NCI-H82 treated with DMSO at 0.1 percent for 48 hours (cell line): ENCODE results near the gene STAB1.

ENCODE experiments used
- DNase-seq: peaks from one replicate; lab custom pipeline; 2025; ENCODE audit not compliant: unreplicated experiment; lab: John Stamatoyannopoulos, UW

The STAB1 gene

DNA sequence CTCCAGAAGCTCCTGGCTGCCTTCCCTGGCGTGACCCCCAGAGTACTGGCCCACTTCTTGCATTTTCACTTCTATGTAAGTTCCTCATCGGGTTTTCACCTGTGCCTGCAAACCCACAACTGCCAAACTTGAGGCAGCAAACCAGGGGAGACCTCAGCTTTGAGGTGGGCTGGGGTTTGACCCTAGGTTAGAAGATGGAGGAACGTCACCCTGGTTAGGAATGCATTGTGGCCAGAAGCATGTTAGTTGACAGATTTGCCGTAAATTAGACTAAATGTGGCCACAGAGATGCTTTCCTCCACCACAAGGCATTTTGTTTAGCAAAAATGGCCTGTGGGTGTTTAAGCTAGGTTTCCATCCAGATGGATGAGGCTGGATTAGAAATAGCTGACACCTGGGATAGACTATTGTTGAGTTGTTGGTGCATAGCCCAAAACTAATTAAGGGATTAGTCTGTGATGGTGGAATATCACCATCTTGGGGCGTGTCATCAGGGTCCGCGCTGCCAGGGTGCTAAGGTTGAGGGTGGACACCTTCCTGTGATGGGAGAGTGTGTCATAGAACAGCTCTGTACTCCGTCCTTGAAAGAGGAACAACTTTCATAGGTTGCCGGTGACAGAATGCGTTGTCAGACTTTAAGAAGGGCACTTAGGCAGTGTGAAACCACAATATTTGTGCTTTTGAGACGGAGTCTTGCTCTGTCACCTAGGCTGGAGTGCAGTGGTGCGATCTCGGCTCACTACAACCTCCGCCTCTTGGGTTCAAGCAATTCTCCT lies 36.2 kb upstream of the STAB1 start:
- DNase-seq, result peak; percentile 79

DNA sequence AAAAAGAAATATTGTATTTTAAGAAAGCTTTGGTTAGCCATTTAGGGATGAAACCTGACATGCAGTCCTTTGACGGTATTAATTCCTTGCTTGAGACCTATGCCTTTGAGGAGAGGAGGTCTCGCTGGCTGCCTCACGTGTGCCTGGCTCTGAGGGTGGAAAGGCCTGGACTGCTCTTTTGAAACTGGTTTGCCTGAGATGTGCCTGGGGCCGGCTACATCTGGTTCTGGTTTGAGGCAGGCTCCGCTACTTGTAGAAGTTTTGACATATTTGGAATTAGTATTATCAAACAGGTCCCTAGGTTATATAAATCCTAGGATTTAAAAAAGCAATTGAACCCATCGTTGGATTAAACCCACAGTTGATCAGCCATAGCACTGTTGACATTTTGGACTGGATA lies 33.3 kb upstream of the STAB1 start:
- no peak for DNase-seq

DNA sequence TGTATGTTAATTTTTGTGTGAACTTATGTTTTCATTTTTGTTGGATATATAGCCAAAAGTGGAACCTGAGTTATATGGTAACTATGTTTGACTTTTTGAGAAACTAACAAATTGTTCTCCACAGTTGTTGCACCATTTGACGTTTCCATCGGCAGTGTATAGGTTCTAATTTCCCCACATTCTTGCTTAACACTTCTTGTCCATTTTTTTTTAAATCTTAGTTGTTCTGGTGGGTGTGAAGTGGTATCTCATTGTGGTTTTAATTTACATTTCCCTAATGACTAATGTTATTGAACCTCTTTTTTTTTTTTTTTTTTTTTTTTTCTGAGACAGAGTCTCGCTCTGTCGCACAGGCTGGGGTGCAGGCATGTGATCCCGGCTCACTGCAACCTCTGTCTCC lies 31.7 kb upstream of the STAB1 start:
- no peak for DNase-seq

DNA sequence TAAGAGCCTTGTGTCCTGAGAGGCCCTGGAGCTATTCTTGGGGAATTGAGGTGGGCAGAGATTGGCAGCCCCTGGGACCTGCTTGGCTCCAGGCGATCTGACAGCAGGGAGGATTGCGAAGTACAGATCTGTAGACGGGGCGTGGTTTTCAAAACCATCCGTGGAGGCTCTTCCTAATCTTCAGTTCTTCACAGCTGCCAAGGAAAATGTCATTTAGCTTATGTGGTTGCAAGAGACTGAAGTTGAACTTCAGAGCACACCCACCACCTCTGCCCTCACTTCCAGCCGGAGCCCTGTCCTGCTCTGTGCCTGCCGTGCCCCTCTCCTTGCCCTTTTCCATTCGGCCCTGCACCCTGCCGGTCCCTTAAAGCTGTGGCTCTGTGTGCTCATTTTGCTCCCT lies 26.8 kb upstream of the STAB1 start:
- peak; percentile 87 for DNase-seq

DNA sequence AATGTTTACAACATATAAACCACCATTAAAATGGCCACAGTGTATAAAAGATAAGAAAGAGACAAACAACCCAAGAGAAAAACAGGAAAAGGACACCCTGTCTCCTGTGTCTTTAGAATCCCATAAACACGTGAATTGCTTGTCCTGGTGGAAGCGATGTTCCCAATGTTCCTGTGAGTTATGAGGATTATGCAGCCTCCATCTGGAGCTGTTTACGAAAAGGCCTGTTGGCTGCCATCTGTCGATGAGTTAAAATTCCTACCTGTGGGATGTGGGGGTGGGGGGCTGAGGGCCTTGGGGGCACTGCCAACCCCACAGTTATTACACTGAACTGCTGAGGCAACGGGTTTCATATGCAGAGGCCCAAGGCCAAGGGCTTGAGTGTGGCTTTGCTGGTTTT lies 26.1 kb upstream of the STAB1 start:
- DNase-seq, result peak; percentile 90

DNA sequence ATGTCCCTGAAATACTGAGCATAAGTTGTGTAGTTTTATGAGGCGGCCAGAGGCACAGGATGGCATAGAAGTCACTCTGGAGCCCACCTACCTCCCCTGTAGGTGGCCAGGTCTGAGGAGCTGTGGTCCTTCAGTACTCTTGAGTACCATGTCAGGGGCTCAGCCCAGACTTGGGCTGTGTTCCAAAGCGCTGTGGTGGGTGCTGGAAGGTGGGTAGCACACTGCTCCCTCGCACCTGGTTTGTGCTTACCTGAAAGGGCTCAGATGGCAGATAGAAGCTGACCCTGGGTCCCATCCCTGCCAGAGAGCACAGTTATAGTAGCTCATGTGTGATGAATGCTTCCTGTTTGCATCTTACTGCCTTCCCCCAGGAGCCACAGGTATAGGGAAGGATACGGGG lies 24.2 kb upstream of the STAB1 start:
- DNase-seq, result no peak

DNA sequence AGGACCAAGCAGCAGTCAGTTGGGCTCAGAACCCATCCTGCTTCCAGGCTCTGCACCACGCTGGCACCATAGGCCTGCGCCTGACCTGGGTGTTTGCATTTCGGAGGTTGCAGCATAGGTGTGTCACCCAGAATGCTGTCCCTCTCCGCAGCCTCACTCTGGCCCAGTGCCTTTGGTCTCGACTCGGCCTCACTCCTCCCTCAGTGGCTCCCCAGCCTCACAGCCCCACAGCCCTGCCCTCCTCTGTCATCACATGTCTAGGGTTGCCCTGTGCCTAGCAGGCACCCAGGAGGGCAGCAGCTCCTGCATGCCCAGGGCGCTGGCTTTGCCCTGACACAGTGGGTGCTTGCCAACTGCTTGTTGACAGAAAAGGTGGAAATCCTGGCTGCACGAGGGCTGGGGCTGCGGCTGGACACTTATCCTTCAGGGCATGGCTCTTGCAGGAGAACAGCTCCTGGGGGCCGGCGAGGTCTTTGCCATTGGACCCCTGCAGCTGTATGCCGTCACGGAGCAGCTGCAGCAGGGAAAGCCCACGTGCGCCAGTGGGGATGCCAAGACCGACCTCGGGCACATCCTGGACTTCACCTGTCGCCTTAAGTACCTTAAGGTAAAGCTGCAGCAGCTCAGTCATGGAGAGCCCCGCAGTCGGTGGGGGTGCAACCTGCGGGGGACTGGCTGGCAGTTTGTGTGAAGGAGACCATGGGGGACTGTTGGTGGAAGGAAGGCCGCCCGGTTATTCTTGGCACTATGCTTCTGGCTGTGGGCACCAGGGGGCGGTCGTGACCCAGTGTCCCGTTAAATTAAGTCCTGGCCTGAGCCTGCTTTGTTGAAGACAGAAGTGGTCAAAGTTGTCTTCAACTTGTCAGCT lies 23.5 kb upstream of the STAB1 start:
- no peak for DNase-seq

DNA sequence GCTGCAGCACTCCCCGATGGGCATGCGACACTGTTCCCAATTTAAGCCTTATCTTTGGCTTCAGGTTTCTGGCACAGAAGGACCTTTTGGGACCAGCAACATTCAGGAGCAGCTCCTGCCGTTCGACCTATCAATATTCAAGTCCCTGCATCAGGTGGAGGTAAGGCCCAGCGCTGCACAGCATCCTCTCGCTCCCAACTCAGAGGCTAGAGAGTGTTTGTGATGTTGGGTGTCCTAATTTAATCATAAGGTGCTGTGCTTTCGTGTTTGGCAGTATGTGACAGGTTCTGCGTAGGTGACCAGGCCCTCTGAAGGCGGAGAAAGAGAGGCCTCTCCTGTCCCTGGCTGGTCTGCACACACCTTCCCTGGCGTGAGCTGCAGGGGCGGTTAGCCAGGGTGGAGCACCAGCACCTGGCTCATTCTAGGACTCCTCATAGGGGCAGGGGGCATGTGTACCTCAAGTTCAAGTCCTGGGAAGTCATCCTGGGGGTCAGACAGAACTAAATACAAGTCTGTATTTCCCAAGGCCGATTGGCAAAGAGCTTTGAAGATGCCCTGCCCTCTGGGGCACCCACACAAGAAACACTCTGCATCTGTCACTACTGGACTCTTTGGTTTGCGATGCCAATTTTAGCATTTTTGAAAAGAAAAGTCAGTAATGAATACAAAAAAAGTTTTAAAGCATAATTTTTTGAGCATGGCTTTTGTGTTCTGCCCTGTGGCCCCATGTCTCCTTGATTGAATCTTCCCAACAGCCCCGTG lies 22.7 kb upstream of the STAB1 start:
- no peak for DNase-seq

DNA sequence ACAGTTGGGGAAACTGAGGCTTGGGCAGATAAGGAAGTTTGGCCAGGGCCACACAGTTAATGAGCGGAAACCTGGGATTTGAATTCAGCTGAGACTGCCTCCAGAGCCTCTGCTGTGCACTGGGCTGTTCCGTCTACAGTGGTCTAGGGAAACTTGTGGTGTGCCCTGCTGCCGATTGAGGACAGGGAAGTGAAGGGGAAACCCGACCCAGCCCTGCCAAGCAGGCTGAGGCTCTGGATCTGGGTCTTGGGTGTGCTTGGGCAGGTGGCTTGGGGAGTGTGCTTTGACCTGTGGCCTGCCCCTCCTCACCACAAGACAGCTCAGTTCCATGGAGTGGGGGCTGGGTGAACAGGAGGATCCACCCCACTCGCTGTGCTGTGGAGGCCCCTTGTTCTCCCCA lies 22.1 kb upstream of the STAB1 start:
- DNase-seq, result no peak

DNA sequence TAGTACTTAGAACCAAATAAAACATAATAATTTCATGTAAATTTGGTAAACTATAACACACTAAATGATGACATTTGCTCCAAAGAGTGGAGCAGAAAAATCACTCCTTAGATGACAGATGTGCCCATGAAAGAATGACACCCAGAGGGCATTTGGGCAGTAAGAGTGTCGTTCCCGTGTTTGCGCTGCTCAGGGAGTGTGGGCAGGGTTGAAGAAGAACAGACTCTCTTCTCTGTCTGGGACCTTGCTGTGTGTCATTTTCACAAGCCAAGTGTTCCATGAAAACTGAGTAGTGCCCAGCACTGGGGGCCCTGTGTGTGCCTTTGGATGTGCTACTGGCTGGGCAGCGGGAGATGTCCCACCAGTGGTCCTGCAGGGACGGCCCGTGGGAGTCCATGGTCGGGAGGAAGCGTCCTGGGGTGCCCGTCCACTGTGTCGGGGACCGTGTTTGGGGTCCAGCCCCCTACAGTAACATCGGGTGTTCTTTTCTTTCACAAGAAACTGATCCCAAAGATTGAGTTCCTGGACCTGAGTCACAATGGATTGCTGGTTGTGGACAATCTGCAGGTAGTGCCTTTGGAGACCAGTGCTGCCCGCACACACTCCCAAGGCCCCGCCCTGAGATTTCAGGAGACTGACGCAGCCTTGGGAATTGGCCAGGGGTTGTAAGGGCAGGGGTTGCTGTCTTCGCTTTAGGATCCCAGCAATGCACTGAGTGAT lies 17.9 kb upstream of the STAB1 start:
- no peak for DNase-seq

DNA sequence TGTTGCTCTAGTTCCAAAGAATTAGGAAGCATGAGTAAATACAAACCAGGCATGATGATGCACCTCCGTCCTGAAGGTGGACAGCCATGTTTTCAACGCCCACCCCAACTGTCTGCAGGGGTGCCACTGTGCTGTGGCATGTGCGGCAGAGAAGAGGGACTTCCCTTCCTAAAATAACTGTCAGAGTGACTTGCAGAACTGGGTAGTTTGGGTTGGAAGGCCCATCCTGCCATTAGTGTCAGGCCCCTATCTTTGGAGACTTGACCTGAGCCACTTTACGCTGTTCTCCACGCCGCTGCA lies 17.4 kb upstream of the STAB1 start:
- no peak for DNase-seq

DNA sequence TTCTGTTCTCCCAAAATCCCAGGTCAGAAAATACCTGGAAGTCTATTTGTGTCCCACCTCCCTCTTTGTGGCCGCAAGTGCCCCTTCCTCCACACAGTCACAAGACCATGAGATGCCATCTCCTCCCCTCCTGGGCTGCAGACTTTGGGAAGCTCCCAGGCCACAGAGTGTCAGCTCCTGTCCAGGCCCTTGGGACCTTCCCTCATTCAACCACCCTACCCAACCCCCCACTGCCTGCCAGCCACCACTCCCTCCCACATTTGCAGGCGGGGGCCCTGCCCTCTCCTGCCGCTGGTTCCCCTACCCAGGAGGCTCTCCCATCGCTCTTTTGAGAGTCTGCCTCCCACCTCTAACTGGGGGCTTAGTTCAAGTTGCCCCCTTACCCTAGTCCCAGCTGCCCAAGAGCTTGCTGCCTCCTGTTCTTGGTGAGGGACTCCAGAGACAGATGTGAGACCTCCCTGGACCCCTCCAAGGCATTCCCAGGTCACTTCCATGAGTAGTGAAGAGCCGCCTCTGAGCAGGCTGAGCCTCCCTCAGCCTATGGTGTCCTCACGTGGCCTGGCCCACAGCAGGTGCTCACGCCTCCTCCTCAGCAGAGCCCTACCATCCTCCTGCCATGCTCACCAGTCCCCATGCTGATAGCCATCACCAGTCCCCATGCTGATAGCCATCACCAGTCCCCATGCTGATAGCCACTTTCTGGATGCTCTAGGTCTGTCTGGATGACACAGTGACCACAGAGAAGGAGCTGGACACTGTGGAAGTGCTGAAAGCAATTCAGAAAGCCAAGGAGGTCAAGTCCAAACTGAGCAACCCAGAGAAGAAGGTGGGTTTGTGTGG lies 15.9 kb upstream of the STAB1 start:
- DNase-seq, result no peak

DNA sequence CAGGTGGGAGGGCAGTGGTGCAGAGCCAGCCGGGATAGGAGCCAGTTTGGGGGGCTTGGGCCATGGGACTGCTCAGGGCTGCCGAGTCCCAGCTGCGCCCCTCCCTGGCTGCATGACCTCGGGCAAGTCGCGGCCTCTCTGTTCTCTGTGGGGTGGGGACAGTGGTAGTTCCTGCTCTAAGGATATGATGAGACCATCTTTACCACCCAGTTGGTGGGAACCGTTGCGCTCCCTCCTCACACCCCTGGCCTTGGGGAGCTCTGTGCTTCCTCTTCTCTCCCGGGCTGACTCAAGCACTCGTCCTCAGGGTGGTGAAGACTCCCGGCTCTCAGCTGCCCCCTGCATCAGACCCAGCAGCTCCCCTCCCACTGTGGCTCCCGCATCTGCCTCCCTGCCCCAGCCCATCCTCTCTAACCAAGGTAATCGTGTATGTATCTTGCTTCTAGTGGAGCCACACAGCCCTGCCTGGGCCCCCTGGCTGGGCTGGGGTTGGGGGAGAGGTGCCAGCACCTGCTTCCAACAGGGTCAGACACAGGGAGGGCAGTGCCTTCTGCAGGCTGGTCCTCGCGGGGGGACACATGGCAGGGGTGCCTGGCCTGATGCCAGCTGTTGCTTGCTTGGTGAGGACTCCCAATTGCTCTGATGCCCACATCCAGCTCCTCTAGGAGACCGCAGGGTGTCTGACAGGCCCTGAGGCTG lies 15.1 kb upstream of the STAB1 start:
- DNase-seq, result no peak

DNA sequence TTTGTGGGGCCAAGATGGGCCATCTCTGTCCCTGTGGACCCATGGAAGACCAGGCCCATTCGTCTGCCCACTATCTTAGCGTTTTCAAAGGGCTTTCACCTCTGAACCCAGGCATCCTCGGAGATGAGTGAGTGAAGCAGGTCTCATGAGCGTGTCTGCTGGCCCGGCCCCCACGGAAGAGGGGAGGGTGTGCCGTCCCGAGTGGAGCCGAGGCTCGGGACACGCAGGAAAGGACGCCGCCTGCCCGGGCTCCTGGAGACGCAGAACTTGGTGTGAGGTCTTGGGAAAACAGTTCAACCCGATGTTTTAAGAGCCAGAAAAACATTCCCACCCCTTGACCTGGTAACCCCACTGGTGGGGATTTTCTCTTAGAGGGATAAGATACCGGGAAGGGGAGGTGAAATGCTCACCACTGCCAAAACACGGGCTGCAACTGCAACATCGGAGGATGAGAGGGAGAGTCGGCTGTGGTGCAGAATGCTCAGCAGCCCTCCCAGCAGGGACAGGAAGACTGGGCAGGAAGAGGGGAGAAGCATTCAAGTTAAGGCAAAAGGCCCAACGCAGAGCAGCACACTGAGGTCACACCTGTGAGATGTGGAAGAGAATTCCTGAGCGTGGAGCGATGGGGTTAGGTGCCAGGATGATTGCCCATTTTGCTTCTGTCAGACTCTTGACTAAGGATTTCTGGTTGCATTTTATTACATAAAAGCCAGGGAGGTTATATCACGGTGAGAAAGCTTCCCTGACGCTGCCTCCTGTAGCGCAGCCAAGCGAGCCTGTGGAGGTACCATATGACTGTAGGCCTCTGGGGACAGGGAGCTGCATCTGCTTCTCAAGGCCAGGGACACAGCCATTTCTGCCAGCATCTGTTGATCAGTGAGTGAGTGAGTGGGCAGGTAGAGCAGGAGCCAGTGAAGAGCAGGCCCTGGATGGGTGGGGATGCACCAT lies 14.1 kb upstream of the STAB1 start:
- DNase-seq, result no peak

DNA sequence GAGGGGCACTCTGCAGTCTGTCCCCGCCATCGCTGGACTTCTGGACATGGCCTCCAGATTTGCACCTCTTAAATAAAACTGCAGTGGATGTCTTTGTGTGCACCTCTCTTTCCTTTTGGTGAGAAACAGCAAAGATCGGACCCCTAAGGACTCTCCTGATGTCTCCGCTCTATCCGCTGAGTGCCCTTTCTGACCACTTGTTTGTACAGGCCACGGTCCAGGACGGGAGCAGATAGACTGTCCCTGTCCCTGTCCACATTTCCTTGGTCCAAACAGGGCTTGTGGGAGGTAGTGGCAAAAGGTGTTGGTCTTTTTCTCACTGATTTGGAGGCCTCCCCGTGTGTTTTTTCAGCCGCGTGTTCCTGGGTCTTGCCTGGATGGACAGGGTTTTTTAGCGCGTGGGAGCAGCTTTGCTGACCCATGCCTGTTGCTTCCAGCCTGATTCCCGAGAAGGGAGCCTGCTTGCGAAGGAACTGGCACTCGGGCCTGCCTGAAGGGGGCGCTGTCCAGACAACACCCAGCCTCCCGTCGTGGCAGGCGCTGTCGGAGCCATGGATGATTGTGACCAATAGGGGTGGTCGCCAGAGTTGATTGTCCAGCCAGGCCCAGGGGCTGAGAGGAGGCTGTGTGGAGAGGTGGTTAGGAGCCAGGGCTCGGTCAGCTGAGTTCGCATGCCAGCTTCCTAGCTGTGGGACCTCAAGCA lies 13.2 kb upstream of the STAB1 start:
- DNase-seq, result no peak

DNA sequence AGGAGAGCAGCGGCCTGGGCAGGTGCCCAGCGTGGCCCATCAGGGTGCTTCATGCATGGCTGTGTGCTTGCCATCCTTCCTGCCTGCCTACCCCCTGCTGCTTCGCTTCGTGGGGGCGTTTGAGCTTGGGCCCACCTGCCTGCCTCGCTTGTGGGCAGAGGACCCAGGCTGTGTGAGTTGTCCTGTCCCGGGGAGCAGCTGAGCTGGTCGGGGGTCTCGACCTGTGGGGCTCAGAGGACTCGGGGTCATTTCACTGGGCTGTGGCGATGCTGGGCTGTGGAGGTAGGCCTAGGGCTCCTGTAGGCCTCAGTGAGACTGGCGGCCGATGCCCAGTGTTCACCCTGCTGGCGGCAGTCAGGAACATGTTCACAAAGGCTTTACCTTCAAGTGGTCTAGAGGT lies 12.1 kb upstream of the STAB1 start:
- DNase-seq, result no peak

DNA sequence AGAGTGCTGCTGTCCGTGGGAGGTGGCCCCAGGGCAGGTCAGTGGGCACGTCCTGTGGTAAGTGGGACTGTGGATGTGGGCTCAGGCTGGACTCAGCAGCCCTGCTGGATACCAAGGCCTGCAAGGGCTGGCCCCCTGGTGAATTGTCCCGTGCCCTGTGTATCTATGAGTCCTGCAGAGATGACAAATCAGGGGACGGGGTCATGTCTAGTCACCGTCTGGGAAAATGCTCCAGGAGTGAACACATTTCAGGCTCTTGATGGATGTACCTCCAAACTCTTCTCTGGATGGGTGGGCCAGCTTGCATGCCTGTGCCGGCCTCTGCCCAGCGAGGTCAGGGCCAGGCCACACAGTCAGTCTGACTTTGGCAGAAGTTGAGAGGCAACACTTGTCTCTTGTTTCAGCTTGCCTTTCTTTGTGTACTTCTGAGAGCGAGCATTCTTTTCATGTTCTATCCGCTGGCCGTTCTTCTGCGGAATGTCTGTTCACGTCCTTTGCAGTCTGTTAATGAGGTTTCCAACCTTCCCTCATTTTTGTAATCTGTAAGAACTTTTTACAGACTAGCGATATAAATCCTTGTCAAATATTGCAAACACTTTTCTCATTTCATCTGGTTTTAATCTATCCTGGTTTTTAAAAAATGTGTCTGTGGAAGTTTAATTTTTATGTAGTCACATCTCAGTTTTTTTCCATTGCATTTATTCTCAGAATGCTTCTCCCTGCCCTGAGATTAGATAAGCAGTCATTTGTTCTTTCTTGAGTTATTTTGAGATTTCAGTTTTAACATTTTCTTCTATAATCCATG lies 11.4 kb upstream of the STAB1 start:
- no peak for DNase-seq
